HG03159 (cell line): ENCODE measurements around the gene SLCO3A1.

Experiments used
- ATAC-seq: cut with Tn5 transposase; IDR thresholded peaks from one replicate; pipeline ENCODE4 v1.9.1; 2021; ENCODE audit warnings: mild to moderate bottlenecking, moderate library complexity; ENCODE audit not compliant: unreplicated experiment

SLCO3A1 gene

GRCh38 chr15:91936927-91937326 is 83.4 kb downstream of the SLCO3A1 start:
- no peak for ATAC-seq

DNA sequence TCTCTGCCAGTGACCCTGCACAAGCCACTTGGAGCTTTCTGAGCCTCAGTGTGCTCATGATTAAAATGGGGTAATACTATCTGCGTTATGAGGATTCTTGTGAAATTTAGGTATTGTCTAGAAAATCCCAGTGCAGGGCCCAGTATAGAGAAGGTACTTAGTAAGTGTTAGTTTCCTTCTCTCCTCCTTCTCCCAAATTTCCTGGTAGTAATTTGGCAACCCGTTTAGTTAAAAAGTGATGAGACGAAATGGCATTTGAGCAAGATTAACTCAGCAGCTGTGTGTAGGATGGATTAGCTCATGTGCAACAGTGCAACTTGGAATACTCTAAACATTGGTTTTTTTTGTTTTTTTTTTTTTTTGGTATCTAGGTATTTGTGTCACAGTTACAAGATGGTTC is 84.6 kb downstream of the SLCO3A1 start:
- no peak for ATAC-seq

- no peak for ATAC-seq
Observed at GRCh38 chr15:91939403-91939831, 85.9 kb downstream of the SLCO3A1 start.

DNA sequence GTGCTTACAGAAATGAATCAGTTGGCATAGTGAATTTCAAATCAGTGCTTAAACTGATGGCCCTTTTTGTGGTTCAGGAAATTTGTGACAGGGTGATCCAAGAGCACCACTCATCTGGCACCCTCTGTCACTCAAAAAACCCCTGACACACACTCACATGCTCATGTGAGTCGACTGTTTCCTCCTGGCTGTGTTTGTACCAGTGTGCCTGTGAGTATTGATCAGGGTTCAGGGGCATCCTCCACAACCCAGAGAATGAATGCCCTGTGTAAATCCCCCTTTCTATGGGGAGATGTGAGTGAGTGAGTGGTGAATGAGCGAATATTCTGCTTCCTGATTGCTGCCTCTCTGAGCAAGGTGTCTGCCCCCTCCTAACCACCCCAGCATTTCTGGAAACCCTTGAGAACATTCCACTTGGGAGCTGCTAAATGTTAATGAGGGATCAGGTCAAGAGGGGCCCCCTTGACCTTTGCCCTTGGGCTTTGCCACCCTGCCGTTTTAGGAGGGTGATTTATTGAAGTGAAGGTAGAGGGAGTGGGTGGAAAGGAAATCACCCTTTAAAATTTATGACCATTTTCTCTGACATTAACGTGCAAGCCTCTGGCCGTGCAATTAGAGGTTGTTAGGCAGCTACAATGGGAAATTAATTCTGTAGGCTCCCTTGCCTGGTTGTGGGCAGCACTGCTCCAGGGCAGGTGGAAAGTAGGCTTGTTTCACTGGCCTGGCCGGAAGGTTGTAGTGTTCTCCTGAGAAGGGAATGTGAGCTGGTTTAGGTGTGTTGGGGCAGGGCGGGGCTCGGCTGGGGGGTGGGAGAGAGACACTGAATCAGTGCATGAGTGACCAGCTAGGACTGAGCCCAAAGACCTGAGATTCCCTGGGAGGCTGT is 87.2 kb downstream of the SLCO3A1 start:
- no peak for ATAC-seq

DNA sequence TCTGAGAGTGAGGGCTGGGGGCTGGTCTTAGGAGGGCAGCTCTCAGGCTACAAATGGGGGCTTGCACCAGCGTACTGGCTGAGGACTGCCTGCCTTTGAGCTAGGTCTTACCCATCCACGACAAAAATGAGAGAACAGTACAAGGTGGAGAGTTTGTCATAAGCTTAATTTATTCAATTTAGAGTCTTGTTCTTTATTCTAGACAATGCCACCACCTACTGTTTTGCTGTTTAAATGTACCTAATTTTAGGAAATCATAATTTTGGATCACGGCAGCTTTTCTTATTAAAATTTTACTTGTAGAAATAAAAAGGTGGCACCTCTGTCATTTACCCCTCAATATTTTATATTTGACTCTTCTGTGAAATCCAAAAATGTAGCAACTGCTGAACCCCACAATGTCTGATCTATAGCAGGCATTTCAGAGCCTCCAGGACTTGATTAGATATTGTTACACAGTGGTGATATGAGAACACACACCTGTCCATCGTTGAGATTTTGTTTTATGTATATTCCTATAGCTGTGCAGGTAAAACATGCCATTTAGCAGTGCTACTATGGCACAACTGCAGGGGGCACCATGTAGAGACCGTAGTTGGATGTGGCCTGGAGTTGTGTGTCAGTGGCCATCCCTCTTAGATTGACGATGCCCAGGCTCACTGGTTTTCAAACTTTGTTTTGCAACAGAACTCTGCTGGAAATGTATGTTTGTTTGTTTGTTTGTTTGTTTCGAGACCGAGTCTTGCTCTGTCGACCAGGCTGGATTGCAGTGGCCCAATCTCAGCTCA is 88.6 kb downstream of the SLCO3A1 start:
- no peak for ATAC-seq

DNA sequence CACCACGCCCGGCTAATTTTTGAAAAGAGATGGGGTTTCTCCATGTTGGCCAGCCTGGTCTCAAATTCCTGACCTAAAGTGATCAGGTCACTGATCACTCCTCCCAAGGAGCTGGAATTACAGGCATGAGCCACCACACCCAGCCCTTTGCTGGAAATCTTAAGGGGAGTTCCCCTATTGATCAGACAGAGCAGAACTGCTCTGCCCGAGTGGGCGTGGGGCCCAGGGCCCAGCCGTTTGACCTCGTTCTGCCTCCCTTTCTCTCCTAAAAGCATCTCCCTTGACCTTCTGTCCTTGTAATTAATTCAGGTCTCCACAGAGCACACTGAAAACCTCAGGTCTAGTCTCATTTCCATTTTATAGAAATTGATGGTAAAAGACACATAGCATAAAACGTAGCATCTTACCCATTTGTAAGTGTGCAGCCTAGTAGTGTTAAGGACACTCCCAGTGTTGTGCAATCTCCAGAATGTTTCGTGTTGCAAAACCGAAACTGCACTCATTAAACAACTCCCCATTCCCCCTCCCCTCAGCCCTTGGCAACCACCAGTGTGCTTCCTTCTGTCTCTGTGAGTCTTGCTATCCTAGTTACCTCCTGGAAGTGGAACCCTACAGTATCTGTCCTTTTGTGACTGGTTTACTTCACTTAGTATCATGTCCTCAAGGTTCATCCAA is 89.3 kb downstream of the SLCO3A1 start:
- peak; percentile 53 for ATAC-seq

- no peak for ATAC-seq
Observed at GRCh38 chr15:91944331-91944730, 90.8 kb downstream of the SLCO3A1 start.

GRCh38 chr15:91945385-91945784 is 91.9 kb downstream of the SLCO3A1 start:
- no peak for ATAC-seq

DNA sequence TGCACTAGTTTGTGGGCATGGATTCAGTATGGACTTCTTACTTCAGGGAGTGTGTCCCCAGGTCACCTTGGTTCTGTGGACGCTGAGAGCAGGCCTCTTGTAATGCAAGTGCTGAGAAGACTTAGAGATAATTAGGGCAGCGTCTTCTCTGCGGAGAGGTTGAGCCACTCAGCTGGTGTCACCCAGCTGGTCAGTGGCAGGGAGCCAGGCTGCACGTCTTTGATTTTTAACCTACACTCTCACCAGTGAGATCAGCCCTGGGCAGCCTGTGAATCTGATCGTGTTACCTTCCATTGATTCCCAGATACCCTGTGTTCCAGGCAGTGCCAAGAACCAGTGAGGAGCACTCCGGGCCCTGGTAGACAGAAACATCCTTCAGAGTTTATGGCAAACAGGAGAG is 92.6 kb downstream of the SLCO3A1 start:
- no peak for ATAC-seq

DNA sequence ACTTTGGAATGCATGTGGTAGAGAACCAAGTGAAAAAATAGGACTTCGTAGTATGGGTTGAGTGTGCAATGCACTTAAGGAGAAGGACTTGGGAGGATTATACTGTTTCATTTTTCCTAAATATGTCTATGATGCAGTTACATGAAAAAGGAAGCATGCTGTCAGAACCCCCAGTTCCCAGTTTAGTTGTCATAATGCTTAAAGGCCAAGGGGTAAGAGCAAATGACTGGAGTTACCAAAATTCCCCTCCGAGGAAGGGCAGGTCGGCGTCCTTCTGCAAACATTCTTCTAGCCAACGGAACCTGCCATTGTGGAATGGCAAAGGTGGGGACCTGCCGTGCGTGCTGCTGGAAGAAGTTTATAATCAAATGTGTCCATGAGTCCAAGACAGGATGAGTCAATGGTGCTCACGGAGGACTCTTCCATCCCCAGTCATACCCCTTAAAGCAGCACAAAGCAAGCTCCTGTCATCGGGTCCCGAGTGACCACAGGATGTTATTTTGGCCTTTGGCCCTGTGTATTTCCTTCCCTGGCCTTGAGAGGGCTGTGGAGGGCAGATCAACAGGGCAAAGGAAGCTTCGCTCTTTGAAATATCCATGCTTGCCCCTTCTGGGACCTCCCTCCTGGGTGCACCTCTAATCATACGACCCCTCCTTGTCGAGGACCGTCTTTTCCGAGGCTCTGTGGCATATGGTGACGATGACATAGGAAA is 93.2 kb downstream of the SLCO3A1 start:
- ATAC-seq, result no peak

DNA sequence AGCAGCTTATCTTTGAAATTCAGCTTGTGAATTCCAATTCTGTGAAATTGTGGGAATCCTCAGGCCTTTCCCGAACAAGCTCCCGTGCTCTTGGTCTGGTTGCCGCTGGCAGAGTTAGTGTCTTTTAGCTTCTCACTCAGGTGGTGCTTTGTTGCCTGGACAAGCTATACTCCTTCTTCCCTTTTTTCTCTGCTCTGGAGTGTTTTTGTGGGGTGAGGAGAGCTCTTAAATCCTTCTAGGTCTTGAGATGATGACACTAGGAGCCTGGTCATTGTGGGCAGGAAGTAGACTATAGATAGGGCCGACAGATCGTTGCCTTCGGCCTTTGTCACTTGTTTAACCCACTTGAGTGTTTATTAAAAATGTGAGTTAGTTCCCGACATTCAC is 93.8 kb downstream of the SLCO3A1 start:
- ATAC-seq, result no peak

- no peak for ATAC-seq
Observed at GRCh38 chr15:91947683-91948608, 94.4 kb downstream of the SLCO3A1 start.

- ATAC-seq, result no peak
Observed at GRCh38 chr15:91949361-91949760, 95.9 kb downstream of the SLCO3A1 start.

DNA sequence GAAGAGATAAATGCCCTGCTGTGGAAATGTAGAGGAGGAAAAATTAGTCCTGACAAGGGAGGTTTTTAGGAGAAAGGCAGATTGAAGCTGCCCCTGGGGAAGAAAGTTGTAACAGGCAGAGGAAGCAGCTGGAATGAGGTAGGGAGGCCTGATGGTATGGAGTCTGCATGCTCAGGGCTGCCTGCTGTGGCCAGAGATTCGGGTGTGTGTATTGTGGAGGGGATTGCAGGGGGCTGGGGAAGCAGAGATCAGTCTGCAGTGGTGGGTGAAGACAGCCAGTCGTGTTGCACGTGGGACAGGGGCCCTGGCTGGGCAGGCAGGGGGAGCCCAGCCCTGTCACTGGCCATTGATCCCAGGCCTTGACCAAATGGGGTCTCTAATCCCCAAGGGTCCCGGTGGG is 96.5 kb downstream of the SLCO3A1 start:
- ATAC-seq, result no peak

- no peak for ATAC-seq
Observed at GRCh38 chr15:91950631-91951329, 97.3 kb downstream of the SLCO3A1 start.

DNA sequence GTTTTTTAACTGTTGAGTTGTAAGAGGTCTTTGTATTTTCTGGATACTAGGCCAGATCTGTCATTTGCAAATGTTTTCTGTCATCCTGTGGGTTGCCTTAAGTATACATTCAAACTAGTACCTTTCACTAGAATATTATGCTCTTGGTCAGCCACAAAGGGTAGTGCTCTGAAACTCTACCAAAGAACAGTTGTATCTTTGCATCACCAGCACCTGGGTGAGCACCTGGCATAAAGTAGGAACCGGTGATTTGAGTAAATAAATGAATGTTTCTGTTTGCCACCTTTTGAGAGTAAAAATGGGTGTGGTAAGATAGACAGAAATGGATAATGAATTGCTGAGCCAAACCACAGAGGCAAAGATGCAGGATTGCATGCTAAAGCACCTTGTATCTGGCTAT is 98.7 kb downstream of the SLCO3A1 start:
- ATAC-seq, result no peak

DNA sequence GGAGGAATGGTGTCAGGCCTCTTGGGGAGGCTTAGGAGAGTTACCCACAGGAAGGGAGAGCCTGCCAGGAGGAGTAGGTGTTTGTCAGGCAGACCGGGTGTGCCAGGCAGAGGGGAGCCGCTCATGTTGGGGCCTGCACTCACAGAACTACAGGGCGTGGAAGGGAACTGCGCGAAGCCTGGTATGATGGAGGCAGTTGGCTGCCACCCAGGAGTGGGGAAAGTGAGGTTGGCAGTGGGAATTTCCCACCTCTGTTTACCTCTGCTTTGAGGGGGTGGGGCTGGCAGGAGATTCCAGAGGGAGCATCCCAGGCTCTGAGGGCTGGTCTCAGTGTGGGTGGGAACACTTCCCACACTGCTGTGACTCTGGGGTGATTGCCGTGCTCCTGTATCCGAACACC is 99.9 kb downstream of the SLCO3A1 start:
- ATAC-seq, result no peak

DNA sequence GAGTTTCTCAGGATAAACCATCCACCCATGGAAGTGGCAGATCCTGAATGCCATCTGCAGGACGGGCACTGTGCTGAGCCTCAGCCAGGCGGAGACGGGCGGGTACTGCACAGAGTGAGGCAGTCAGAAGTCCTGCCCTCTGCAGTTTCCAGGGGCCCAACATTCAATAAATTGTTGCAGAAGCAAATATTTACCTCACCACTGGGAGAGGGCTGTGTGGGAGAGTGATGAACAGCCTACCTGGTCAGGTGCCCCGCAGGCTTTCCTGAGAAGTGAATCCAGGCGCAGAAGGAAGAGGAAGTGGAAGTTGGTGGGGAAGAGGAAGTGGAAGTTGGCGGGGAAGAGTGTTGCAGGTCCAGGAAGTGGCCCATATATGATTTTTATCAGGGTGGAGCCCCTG is 100.8 kb downstream of the SLCO3A1 start:
- ATAC-seq, result no peak

DNA sequence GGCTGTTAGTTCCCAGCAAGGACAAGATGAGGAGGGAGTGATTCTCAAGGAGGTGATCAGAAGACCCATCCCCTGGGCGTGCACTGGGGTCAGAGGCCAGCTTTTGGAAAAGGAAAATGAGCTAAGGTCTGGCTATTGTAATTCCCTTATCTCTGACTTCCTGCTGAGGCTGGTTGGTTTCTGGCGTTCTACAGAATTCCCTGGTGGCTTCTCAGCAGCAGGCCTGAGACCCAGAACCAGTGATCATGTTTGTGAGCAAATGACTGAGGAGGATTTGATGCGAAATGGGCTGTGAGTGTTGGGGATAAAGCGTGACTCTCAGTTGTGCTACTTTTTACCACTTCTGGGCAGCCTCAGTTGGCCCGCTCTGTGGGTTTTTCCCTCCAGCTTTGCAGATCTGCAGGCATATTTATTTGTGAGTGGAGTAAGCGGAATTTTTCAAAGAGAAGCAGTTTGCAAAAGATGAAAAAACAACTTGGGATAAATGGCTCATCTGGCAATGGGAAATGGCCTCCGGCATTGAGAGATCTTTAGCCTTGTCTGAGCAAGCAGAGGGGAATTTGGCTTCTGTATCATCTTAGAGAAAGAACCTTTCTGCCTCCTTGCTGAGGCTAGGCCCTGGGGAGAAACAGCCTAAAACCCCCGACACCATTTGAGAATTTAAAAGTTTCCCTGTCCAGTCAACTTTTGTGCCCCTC is 102.7 kb downstream of the SLCO3A1 start:
- ATAC-seq, result no peak
